Endothelial cell of umbilical vein (primary cell): ENCODE results near the gene MTX1. TPM values are rescaled to one million over a fixed set of nuclear protein-coding genes. Genes with fewer than 3 reads are reported as not detected.

ENCODE experiments used
- BruUV-seq: library from RNA; stranded (reverse); fragments of 400-500 nt; replicated peaks from 2 replicates; lab custom pipeline; 2021; lab: Mats Ljungman, UMichigan
- CTCF ChIA-PET: fragments of 300-600, 350-600 bp; sonication (Branson Sonifier 250); formaldehyde crosslinking; loops from one replicate; lab custom pipeline; 2021; ENCODE audit warnings: antibody characterized with exemption, inconsistent platforms; lab: Charles Lee
- POLR2A ChIA-PET: fragments of 300-600, 350-600 bp; sonication (Branson Sonifier 250); formaldehyde crosslinking; loops from one replicate; lab custom pipeline; 2021; ENCODE audit warnings: antibody characterized with exemption, inconsistent platforms; lab: Charles Lee
- DNase-seq: peaks from one replicate; pipeline ENCODE4 v3.0.0-alpha.2; 2011; ENCODE audit warnings: low read depth, low spot score
- FAIRE-seq: peaks from 2 replicates; lab custom pipeline; 2011; peaks lifted over from hg19 to GRCh38; lab: Jason Lieb, UNC
- H2AFZ ChIP-seq: 2 replicates; pipeline ENCODE4 v1.6.0; 2012; ENCODE audit warnings: low read depth, low read length, control low read depth, inconsistent platforms
- H3K27ac ChIP-seq: 2 replicates; pipeline ENCODE4 v1.5.1; 2011; ENCODE audit warnings: low read depth, mild to moderate bottlenecking, control low read depth, low read length, moderate library complexity; ENCODE audit not compliant: insufficient read depth
- H3K27me3 ChIP-seq, 2 experiments: 2 replicates each; pipeline versions ENCODE4 v1.6.0 to v1.6.1; 2011; ENCODE audit warnings: low read length in 2 of 2, mixed read lengths in 1 of 2; ENCODE audit not compliant: control insufficient read depth in 2 of 2, insufficient read depth in 2 of 2
- H3K36me3 ChIP-seq, 2 experiments: 2 replicates in 1 of 2; 3 replicates in 1 of 2; pipeline ENCODE4 v1.5.1; 2011; ENCODE audit warnings: low read length in 2 of 2, mild to moderate bottlenecking in 1 of 2, moderate library complexity in 1 of 2; ENCODE audit not compliant: control insufficient read depth in 2 of 2, insufficient read depth in 2 of 2; ENCODE audit errors: extremely low read depth in 1 of 2
- H3K4me1 ChIP-seq: 3 replicates; pipeline ENCODE4 v1.5.1; 2011; ENCODE audit warnings: mild to moderate bottlenecking, low read length; ENCODE audit not compliant: control insufficient read depth, insufficient read depth; ENCODE audit errors: extremely low read depth
- H3K4me2 ChIP-seq: 2 replicates; pipeline ENCODE4 v1.6.1; 2011; ENCODE audit warnings: low read length, control low read depth, mixed read lengths; ENCODE audit not compliant: insufficient read depth
- H3K4me3 ChIP-seq, 3 experiments: fragments of 200-600 bp in 1 of 3; sonication (generic), shearing (Covaris generic) in 1 of 3; replicated peaks in 1 of 3; 2 replicates each; pipeline ENCODE4 v1.5.1; 2011 to 2016; ENCODE audit warnings: control low read depth in 3 of 3, low read length in 3 of 3, mild to moderate bottlenecking in 2 of 3, inconsistent platforms in 1 of 3, low read depth in 1 of 3, moderate library complexity in 1 of 3; ENCODE audit not compliant: insufficient read depth in 1 of 3
- H3K79me2 ChIP-seq: 2 replicates; pipeline ENCODE4 v1.6.0; 2012; ENCODE audit warnings: low read length, inconsistent platforms; ENCODE audit not compliant: control insufficient read depth, insufficient read depth
- H3K9ac ChIP-seq: replicated peaks from 2 replicates; pipeline ENCODE3; 2011; ENCODE audit warnings: low read length, control low read depth; ENCODE audit not compliant: insufficient read depth; ENCODE audit errors: extremely low read depth
- H3K9me1 ChIP-seq: replicated peaks from 3 replicates; pipeline ENCODE4 v1.6.0; 2011; ENCODE audit warnings: mild to moderate bottlenecking, low read length; ENCODE audit not compliant: control insufficient read depth, insufficient read depth; ENCODE audit errors: extremely low read depth
- H3K9me3 ChIP-seq: replicated peaks from 2 replicates; pipeline ENCODE4 v1.5.1; 2012; ENCODE audit warnings: low read length, inconsistent platforms; ENCODE audit not compliant: control insufficient read depth, insufficient read depth
- H4K20me1 ChIP-seq: replicated peaks from 2 replicates; pipeline ENCODE3; 2011; ENCODE audit warnings: mild to moderate bottlenecking, low read length; ENCODE audit not compliant: control insufficient read depth, insufficient read depth; ENCODE audit errors: extremely low read depth
- EZH2 ChIP-seq: IDR thresholded peaks from 2 replicates; pipeline ENCODE4 v1.6.1; 2012; ENCODE audit warnings: borderline replicate concordance, low read depth, mild to moderate bottlenecking, moderate library complexity, low read length, inconsistent platforms; ENCODE audit not compliant: severe bottlenecking
- FOS ChIP-seq: IDR thresholded peaks from 2 replicates; pipeline ENCODE4 v1.6.1; 2011; ENCODE audit warnings: mild to moderate bottlenecking, low read length, moderate library complexity, borderline replicate concordance; ENCODE audit not compliant: insufficient read depth
- GATA2 ChIP-seq: IDR thresholded peaks from 2 replicates; pipeline ENCODE4 v1.7.0; 2011; ENCODE audit warnings: low read depth, mild to moderate bottlenecking, moderate library complexity, mixed read lengths, low read length; ENCODE audit not compliant: insufficient read length, insufficient read depth
- JUN ChIP-seq: IDR thresholded peaks from 2 replicates; pipeline ENCODE4 v1.6.1; 2011; ENCODE audit warnings: borderline replicate concordance, low read depth; ENCODE audit not compliant: insufficient read length, insufficient read depth
- MYC ChIP-seq: IDR thresholded peaks from one replicate; pipeline ENCODE4 v1.6.1; 2011; ENCODE audit warnings: mild to moderate bottlenecking, low read depth, low read length
- POLR2A ChIP-seq: IDR thresholded peaks from 2 replicates; pipeline ENCODE4 v1.6.1; 2012; ENCODE audit warnings: low read depth, mild to moderate bottlenecking, control low read depth, low read length
- POLR2AphosphoS5 ChIP-seq: IDR thresholded peaks from 2 replicates; pipeline ENCODE4 v1.6.1; 2012; ENCODE audit warnings: low read depth, mild to moderate bottlenecking, control low read depth, low read length, moderate library complexity; ENCODE audit not compliant: insufficient read depth
- dilution Hi-C: fragments of 300-500 bp; cut with MboI; formaldehyde crosslinking; loops from one replicate; pipeline ENCODE4 v1.15.0; 2019; ENCODE audit warnings: low sequenced_read_pairs; ENCODE audit not compliant: extremely low pct_ligation_motif_present
- intact Hi-C: fragments of 100-400 bp; cut with micrococcal nuclease; formaldehyde crosslinking; loops from one replicate; pipeline ENCODE4 v1.10.0; 2022
- polyA plus RNA-seq, 4 experiments: library from polyadenylated mRNA; depleted of rRNA in 3 of 4; stranded (reverse) in 3 of 4; unstranded in 1 of 4; fragments of >200 nt; gene quantifications; 2 replicates each; pipeline versions ENCODE4 v1.2.1 to v1.2.3, GENCODE V29; 2011 to 2012; ENCODE audit warnings: missing spikeins in 1 of 4
- total RNA-seq: library from RNA; stranded (reverse); gene quantifications from 2 replicates; pipeline ENCODE4 v1.2.3, GENCODE V29; 2021
- TF ChIP-seq, protein P1 (sequence below), 2 donors: IDR thresholded peaks; 1 replicate in 1 of 2; 2 replicates in 1 of 2; pipeline ENCODE4 v1.5.1; 2011; ENCODE audit warnings: low read length in 2 of 2, mild to moderate bottlenecking in 2 of 2, moderate library complexity in 2 of 2, control low read depth in 1 of 2, inconsistent platforms in 1 of 2, low read depth in 1 of 2; ENCODE audit not compliant: insufficient read depth in 1 of 2; ENCODE audit errors: extremely low read depth in 1 of 2
- TF ChIP-seq, protein P2 (sequence below): IDR thresholded peaks from 2 replicates; pipeline ENCODE4 v1.6.1; 2011; ENCODE audit not compliant: insufficient read depth, insufficient read length

MTX1 gene
- total and polyA plus RNA-seq, 2 donors (not counting 3 experiments of a cell fraction or from before 2014, with no cell fraction given) = 53.0 to 109 TPM

DNA sequence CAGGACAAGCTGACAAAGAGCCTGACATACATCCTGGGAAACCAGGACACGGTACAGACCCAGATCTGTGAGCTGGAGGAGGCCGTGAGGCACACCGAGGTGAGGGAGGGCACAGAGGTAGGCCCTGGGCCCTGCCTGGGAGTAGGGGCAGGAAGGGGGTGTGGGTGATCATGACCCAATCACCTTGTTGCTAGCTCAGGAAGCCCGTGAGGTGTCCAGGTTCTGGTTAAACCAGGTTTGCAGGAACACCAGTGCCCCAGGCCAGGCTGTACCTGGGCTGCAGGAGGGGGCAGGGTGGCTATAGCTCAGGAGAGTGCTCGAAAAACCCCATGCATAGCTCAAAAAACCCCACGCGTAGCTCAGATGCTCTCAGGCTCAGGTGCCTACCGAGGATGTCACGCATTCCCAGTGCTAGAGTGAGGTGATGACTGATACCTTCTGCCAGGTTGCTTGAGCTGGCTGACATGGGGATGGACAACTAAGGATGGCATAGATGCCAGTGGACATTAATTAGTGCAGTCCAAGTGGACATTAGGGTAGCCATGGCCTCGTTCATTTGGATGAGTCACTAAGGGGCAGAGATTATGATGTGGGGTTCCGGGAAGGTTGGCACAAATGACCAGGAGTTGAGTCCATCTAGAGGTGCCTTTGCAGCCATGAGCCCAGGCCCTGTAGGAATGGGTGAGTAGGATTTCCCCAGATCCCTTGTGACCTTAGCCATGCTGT is 31.1 kb upstream of the MTX1 start:
- H3K4me1 ChIP-seq = peaks cover 6% of the 10 kb centered on the region
- POLR2A ChIA-PET = no interaction called here
- FAIRE-seq = no peak
- DNase-seq = no peak
- no peak overlapping the region for H3K27ac ChIP-seq
- H3K4me3 ChIP-seq = no peak overlapping the region
- no peaks in the 10 kb centered on the region for H3K27me3 ChIP-seq
- peaks cover 4 to 26% of the 10 kb centered on the region in 2 experiments for H3K36me3 ChIP-seq
- H3K9me3 ChIP-seq = no peaks in the 10 kb centered on the region
- intact Hi-C loops (loop anchor here (2.0 kb wide), 1 partner anchor 15 kb away; no protein-coding TSS in a partner anchor), dilution Hi-C loops (no loop called here)
- H2AFZ ChIP-seq = no peak overlapping the region
- no peaks in the 10 kb centered on the region for H3K9me1 ChIP-seq
- TF ChIP-seq, protein P1, sequence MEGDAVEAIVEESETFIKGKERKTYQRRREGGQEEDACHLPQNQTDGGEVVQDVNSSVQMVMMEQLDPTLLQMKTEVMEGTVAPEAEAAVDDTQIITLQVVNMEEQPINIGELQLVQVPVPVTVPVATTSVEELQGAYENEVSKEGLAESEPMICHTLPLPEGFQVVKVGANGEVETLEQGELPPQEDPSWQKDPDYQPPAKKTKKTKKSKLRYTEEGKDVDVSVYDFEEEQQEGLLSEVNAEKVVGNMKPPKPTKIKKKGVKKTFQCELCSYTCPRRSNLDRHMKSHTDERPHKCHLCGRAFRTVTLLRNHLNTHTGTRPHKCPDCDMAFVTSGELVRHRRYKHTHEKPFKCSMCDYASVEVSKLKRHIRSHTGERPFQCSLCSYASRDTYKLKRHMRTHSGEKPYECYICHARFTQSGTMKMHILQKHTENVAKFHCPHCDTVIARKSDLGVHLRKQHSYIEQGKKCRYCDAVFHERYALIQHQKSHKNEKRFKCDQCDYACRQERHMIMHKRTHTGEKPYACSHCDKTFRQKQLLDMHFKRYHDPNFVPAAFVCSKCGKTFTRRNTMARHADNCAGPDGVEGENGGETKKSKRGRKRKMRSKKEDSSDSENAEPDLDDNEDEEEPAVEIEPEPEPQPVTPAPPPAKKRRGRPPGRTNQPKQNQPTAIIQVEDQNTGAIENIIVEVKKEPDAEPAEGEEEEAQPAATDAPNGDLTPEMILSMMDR (IDR thresholded peaks at IDR 0.05; ENCODE audit: extremely low read depth in 1 of 2, insufficient read depth in 1 of 2, low read depth in 1 of 2, low read length in 2 of 2) = no peak
- TF ChIP-seq, protein P2, sequence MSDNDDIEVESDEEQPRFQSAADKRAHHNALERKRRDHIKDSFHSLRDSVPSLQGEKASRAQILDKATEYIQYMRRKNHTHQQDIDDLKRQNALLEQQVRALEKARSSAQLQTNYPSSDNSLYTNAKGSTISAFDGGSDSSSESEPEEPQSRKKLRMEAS = no peak
- no peak for TF ChIP-seq FOS
- TF ChIP-seq POLR2A = no peak
- TF ChIP-seq EZH2 = no peak
- TF ChIP-seq MYC = no peak
- no peak for TF ChIP-seq GATA2
- TF ChIP-seq POLR2AphosphoS5 = no peak
- no peak for TF ChIP-seq JUN
- no peaks in the 10 kb centered on the region for H4K20me1 ChIP-seq
- peaks cover 7% of the 10 kb centered on the region for H3K79me2 ChIP-seq
- no TSS peak for BruUV-seq
- H3K9ac ChIP-seq = no peak overlapping the region
- H3K4me2 ChIP-seq = no peak overlapping the region
- CTCF ChIA-PET = interaction anchor here (1.0 to 2.0 kb wide), 3 partner anchors 16 to 86 kb away, joined by 3 to 31 read pairs (median 4); no protein-coding TSS in a partner anchor
